ENCODE measurements around the gene DBT. TPM values are rescaled to one million over a fixed set of nuclear protein-coding genes. Genes with fewer than 3 reads are reported as not detected.
A peak's percentile ranks its signal among the peaks of the same experiment; 100 is the strongest.
"Not testable (repeated sequence)": the region's sequence is repeated elsewhere in the genome, so short reads cannot be mapped to it uniquely, and the experiment has no call there.

Gene DBT
- polyA plus RNA-seq (2013, experiment 1 of 2) = 6.4 TPM
- polyA plus RNA-seq (2013, experiment 2 of 2) = 8.2 TPM

DNA sequence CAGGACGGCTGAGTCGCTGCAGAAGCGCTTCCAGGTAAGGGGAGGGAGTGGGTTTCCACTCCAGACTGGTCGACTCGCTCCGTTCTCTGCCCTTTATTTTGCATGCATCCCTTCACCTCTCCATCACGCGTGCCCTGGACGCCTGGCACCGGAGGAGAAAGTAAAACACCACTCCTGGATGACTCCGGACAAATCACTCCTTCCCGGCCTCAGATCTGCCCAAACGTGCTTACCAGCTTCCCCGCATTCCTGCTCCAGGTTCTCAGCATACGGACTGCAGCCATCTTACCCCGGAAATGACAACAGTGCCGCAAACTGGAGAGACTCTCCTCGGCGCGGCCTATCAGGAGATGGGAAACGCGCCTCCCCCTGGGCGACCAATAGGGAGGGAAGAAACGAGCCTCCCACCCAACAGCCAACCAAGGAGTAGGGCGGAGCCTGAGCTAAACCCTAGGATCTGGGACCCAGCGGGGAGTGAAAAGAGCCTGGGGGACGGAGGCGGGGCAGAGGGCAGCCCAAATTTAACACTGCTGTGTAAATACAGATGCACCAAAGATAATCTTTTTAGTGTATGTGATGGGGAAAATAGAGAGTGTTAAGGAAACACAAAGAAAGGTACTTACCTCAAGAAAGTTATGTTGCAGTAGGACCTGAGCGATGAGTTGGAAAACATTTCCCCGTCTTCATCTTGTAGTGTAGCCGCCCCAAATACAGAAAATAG, at the start of gene DBT:
TSS of gene DBT (minus strand) at position 298 of the 721 bp plus-strand sequence. CDS start at position 284, 14 bp downstream.
- Histone ChIP-seq H3K9ac (ENCODE audit: low read depth, low read length) (peak within 1 kb of the TSS; percentile 95), H3K4me3 (ENCODE audit: low read length) (peak within 1 kb of the TSS; percentile 96), H3K9me3 (ENCODE audit: insufficient read depth, low read depth, low read length) (no peaks in the 10 kb centered on the region), H3K36me3 (ENCODE audit: insufficient read depth, low read length) (no peaks in the 10 kb centered on the region; the same call in 1 of the 2 replicates), H3K27ac (ENCODE audit: low read depth, low read length) (peak within 1 kb of the TSS; percentile 85), H3K4me1 (ENCODE audit: insufficient read depth, low read length) (peaks cover 12% of the 10 kb centered on the region; the same call in 1 of the 2 replicates), H3K27me3 (ENCODE audit: insufficient read depth, low read length) (no peaks in the 10 kb centered on the region)
- 4% methylated on average over 30 of the region's 31 CpGs for WGBS

DNA sequence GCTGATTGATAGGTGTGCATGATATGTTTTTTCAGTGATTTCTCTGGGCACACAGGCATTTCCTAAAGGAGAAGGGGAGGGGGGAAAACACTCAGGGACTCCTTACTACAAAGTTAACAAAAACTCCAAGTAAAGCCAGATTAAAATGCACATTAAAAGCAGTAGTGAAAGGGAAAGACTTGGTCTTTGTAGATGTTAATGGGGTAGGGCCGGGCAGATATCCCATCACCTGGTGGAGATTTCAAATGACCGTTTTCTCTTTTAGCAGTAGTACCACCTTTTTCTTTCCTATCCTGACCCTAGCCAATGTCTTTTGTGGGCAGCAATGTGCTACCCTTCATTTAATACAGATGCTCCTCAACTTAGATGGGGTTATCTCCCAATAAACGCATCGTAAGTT, 48.9 kb upstream of the DBT start:
- H3K9ac ChIP-seq (ENCODE audit: low read depth, low read length) = no peak overlapping the region
- H3K27me3 ChIP-seq (ENCODE audit: insufficient read depth, low read length) = no peaks in the 10 kb centered on the region
- peak overlapping the region; percentile 31; the same call in 1 of the 2 replicates for H3K27ac ChIP-seq (ENCODE audit: low read depth, low read length)
- peaks cover 16% of the 10 kb centered on the region for H3K4me1 ChIP-seq (ENCODE audit: insufficient read depth, low read length)
- no peak overlapping the region; the same call in 1 of the 2 replicates for H3K4me3 ChIP-seq (ENCODE audit: low read length)
- H3K36me3 ChIP-seq (ENCODE audit: insufficient read depth, low read length) = peaks cover 4% of the 10 kb centered on the region; the same call in 1 of the 2 replicates
- no peaks in the 10 kb centered on the region for H3K9me3 ChIP-seq (ENCODE audit: insufficient read depth, low read depth, low read length)
- WGBS = 63% methylated on average over 4 of the region's 4 CpGs

DNA sequence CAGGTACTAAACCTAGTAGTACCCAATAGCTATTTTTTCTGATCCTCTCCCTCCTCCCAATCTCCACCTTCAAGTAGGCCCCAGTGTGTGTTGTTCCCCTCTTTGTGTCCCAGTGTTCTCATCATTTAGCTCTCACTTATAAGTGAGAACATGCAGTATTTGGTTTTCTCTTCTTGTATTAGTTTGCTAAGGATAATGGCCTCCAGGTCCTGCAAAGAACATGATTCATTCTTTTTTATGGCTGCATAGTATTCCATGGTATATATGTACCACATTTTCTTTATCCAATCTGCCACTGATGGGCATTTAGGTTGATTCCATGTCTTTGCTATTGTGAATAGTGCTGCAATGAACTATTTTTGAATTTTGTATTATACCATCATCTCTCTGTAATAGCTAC, 47.4 kb upstream of the DBT start:
- Histone ChIP-seq H3K4me1 (ENCODE audit: insufficient read depth, low read length) (peaks cover 16% of the 10 kb centered on the region), H3K36me3 (ENCODE audit: insufficient read depth, low read length) (peaks cover 15% of the 10 kb centered on the region)
- H3K27ac ChIP-seq (ENCODE audit: low read depth, low read length); H3K27me3 ChIP-seq (ENCODE audit: insufficient read depth, low read length); H3K9ac ChIP-seq (ENCODE audit: low read depth, low read length); H3K9me3 ChIP-seq (ENCODE audit: insufficient read depth, low read depth, low read length); H3K4me3 ChIP-seq (ENCODE audit: low read length): not testable (repeated sequence)

DNA sequence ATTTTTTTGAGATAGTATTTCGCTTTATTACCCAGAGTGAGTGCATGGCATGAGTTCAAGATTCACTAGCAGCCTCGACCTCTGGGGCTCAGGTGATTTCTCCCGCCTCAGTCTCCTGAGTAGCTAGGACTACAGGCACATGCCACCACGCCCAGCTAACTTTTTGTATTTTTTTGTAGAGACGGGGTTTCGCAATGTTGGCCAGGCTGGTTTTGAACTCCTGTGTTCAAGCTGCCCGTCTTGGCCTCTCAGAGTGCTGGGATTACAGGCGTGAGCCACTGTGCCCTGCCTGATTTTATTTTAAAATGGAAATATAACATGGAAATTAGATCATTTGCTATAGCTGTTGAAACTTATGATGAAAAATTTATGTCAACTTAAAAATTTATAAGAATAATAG, 46.5 kb upstream of the DBT start:
- Histone ChIP-seq H3K27me3 (ENCODE audit: insufficient read depth, low read length) (no peaks in the 10 kb centered on the region), H3K36me3 (ENCODE audit: insufficient read depth, low read length) (peaks cover 23% of the 10 kb centered on the region), H3K9me3 (ENCODE audit: insufficient read depth, low read depth, low read length) (no peaks in the 10 kb centered on the region), H3K4me1 (ENCODE audit: insufficient read depth, low read length) (peaks cover 16% of the 10 kb centered on the region), H3K4me3 (ENCODE audit: low read length) (no peak overlapping the region), H3K27ac (ENCODE audit: low read depth, low read length) (no peak overlapping the region), H3K9ac (ENCODE audit: low read depth, low read length) (no peak overlapping the region)
- 94% methylated on average over 8 of the region's 8 CpGs for WGBS

DNA sequence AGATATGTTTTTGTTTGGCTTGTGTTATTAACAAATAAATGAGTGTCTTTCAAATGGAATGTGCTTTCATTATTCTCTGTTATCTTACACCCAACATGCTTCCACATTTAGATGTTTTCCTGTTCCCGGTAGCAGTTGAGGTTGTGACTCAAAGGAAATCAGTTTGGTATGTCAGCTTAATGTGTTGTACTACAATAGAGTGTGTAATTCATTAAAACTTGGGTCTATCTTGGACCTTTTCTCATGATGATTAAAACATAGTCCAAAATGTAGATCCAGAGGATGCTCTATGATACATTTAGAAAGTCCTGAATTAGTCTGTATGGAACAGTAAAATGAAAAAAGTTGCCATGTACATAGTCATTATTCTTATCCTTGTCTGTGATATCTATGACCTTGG, 43.1 kb upstream of the DBT start:
- H3K4me3 ChIP-seq (ENCODE audit: low read length) = no peak overlapping the region
- no peak overlapping the region for H3K27ac ChIP-seq (ENCODE audit: low read depth, low read length)
- H3K36me3 ChIP-seq (ENCODE audit: insufficient read depth, low read length) = peaks cover 55% of the 10 kb centered on the region
- 89% methylated on average over 1 of the region's 1 CpG for WGBS
- no peaks in the 10 kb centered on the region for H3K27me3 ChIP-seq (ENCODE audit: insufficient read depth, low read length)
- H3K9me3 ChIP-seq (ENCODE audit: insufficient read depth, low read depth, low read length) = no peaks in the 10 kb centered on the region
- H3K4me1 ChIP-seq (ENCODE audit: insufficient read depth, low read length) = no peaks in the 10 kb centered on the region
- no peak overlapping the region for H3K9ac ChIP-seq (ENCODE audit: low read depth, low read length)

DNA sequence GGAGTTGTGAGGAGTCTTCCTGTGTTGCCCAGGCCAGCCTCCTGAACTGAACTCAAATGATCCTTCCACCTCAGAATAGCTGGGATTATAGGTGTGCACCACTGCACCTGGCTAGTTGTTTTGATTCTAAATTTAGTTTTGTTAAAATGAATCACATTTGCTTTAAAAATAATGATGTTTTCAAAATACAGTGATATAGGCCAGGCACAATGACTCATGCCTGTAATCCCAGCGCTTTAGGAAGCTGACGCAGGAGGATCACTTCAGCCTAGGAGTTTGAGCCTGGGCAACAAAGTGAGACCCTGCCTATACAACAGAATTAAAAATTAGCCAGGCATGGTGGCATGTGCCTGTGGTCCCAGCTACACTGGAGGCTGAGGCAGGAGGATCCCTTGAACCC, 40.7 kb upstream of the DBT start:
- no peak overlapping the region for H3K9ac ChIP-seq (ENCODE audit: low read depth, low read length)
- H3K9me3 ChIP-seq (ENCODE audit: insufficient read depth, low read depth, low read length) = no peaks in the 10 kb centered on the region
- no peak overlapping the region for H3K27ac ChIP-seq (ENCODE audit: low read depth, low read length)
- H3K4me1 ChIP-seq (ENCODE audit: insufficient read depth, low read length) = no peaks in the 10 kb centered on the region
- H3K4me3 ChIP-seq (ENCODE audit: low read length) = no peak overlapping the region
- H3K36me3 ChIP-seq (ENCODE audit: insufficient read depth, low read length) = peaks cover 79% of the 10 kb centered on the region
- WGBS = 97% methylated on average over 2 of the region's 2 CpGs
- H3K27me3 ChIP-seq (ENCODE audit: insufficient read depth, low read length) = no peaks in the 10 kb centered on the region

- Histone ChIP-seq H3K9ac (ENCODE audit: low read depth, low read length) (no peak overlapping the region), H3K4me3 (ENCODE audit: low read length) (no peak overlapping the region), H3K27ac (ENCODE audit: low read depth, low read length) (no peak overlapping the region), H3K9me3 (ENCODE audit: insufficient read depth, low read depth, low read length) (no peaks in the 10 kb centered on the region), H3K4me1 (ENCODE audit: insufficient read depth, low read length) (no peaks in the 10 kb centered on the region), H3K27me3 (ENCODE audit: insufficient read depth, low read length) (no peaks in the 10 kb centered on the region), H3K36me3 (ENCODE audit: insufficient read depth, low read length) (peaks cover 92% of the 10 kb centered on the region)
- 95% methylated on average over 3 of the region's 3 CpGs for WGBS
These were observed 37.5 kb upstream of the DBT start for GRCh38 chr1:100287162-100287561.

GRCh38 chr1:100284591-100284990, 35.0 kb upstream of the DBT start:
- Histone ChIP-seq H3K4me1 (ENCODE audit: insufficient read depth, low read length) (no peaks in the 10 kb centered on the region), H3K9ac (ENCODE audit: low read depth, low read length) (no peak overlapping the region), H3K27ac (ENCODE audit: low read depth, low read length) (no peak overlapping the region), H3K36me3 (ENCODE audit: insufficient read depth, low read length) (peaks cover 89% of the 10 kb centered on the region), H3K4me3 (ENCODE audit: low read length) (no peak overlapping the region), H3K9me3 (ENCODE audit: insufficient read depth, low read depth, low read length) (no peaks in the 10 kb centered on the region), H3K27me3 (ENCODE audit: insufficient read depth, low read length) (no peaks in the 10 kb centered on the region)
- WGBS = 97% methylated on average over 5 of the region's 5 CpGs

- Histone ChIP-seq H3K36me3 (ENCODE audit: insufficient read depth, low read length) (peaks cover 90% of the 10 kb centered on the region), H3K4me3 (ENCODE audit: low read length) (no peak overlapping the region), H3K9ac (ENCODE audit: low read depth, low read length) (no peak overlapping the region), H3K9me3 (ENCODE audit: insufficient read depth, low read depth, low read length) (no peaks in the 10 kb centered on the region), H3K27me3 (ENCODE audit: insufficient read depth, low read length) (no peaks in the 10 kb centered on the region), H3K4me1 (ENCODE audit: insufficient read depth, low read length) (no peaks in the 10 kb centered on the region), H3K27ac (ENCODE audit: low read depth, low read length) (no peak overlapping the region)
- 100% methylated on average over 1 of the region's 2 CpGs for WGBS
These were observed 30.5 kb upstream of the DBT start for GRCh38 chr1:100279954-100280682.

DNA sequence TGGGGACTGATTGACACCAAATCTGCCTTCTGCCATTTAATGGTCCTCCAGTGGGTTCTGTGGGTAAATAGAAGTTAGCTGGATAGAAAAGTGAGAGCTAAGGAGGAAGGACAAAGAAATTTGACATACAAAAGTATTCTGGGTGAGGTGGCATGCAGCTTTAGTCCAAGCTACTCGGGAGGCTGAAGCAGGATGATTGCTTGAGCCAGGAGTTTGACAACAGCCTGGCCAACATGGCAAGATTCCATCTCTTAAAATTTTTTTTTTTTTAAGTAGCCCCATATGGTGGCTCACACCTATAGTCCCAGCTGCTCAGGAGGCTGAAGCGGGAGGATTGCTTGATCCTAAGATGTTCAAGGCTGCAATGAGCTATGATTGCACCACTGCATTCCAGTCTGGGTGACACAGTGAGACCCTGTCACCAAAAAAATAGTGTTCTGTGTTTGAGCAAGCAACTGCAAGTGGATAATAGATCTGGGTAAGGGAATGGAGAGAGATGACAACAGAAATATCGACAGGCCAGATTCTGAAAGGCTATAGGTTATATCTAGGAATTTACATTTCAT, 29.8 kb upstream of the DBT start:
- no peak overlapping the region for H3K27ac ChIP-seq (ENCODE audit: low read depth, low read length)
- no peaks in the 10 kb centered on the region for H3K27me3 ChIP-seq (ENCODE audit: insufficient read depth, low read length)
- no peak overlapping the region for H3K9ac ChIP-seq (ENCODE audit: low read depth, low read length)
- 94% methylated on average over 3 of the region's 3 CpGs for WGBS
- no peaks in the 10 kb centered on the region for H3K4me1 ChIP-seq (ENCODE audit: insufficient read depth, low read length)
- H3K4me3 ChIP-seq (ENCODE audit: low read length) = no peak overlapping the region
- H3K36me3 ChIP-seq (ENCODE audit: insufficient read depth, low read length) = peaks cover 90% of the 10 kb centered on the region
- no peaks in the 10 kb centered on the region for H3K9me3 ChIP-seq (ENCODE audit: insufficient read depth, low read depth, low read length)

DNA sequence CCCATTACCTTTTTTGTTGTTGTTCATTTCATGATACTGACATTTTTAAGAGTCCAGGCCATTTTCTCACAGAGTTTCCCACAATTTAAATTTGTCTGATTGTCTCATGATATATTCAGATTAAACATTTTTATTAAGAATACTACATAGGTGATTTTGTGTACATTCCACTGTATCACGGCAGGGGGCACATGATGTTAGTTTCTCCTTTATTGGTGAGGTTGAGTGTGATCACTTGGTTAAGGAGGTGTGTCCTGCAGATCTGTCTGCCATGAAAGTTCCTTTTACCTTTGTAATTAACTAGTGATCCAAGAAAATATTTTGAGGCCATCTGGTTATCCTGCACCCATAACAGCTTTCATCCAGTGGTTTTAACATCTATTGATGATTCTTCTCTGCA, 28.2 kb upstream of the DBT start:
- H3K9me3 ChIP-seq (ENCODE audit: insufficient read depth, low read depth, low read length) = no peaks in the 10 kb centered on the region
- H3K27ac ChIP-seq (ENCODE audit: low read depth, low read length) = no peak overlapping the region
- WGBS = 86% methylated on average over 1 of the region's 1 CpG
- H3K9ac ChIP-seq (ENCODE audit: low read depth, low read length) = no peak overlapping the region
- H3K27me3 ChIP-seq (ENCODE audit: insufficient read depth, low read length) = no peaks in the 10 kb centered on the region
- peaks cover 95% of the 10 kb centered on the region for H3K36me3 ChIP-seq (ENCODE audit: insufficient read depth, low read length)
- H3K4me1 ChIP-seq (ENCODE audit: insufficient read depth, low read length) = no peaks in the 10 kb centered on the region
- H3K4me3 ChIP-seq (ENCODE audit: low read length) = no peak overlapping the region

Measured in HUES64 (cell line).